Stimulated activated CD4-positive, alpha-beta T cell treated with anti-CD3 and anti-CD28 coated beads, Interleukin-15, amount 100 ng/mL, for 24 hours (primary cell): ENCODE results near the gene SPATA24.
"Not testable (repeated sequence)": the region's sequence is repeated elsewhere in the genome, so short reads cannot be mapped to it uniquely, and the experiment has no call there.

ENCODE experiments used
- DNase-seq: peaks from one replicate; pipeline ENCODE4 v3.0.0-alpha.2; 2020

SPATA24 gene

DNA sequence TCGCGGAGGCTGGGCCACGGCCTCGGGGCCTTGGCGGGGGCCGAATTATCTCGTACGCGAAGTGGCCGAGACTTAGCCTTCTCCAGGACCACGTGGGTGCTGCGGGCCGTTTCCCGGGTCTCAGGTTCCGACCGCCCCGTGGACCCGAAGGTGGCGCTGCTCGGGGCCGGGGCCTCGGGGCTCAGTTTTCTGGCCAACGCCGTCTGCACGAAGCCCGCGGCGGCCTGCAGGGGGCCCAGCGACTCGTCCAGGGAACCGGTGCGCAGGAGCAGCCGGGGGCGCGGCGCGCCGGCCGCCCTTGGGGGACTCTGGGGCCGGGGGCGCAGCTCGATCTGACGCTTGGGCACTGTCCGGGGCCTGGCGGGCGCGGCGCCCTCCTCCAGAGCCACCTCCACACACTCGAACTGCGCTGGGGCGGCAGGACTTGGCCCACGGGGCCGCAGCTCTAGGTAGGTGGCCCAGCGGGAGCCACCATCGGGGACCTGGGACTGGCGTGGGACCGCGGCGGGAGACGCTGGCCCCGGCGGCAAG lies 9.7 kb downstream of the SPATA24 start:
- peak; percentile 37 for DNase-seq

DNA sequence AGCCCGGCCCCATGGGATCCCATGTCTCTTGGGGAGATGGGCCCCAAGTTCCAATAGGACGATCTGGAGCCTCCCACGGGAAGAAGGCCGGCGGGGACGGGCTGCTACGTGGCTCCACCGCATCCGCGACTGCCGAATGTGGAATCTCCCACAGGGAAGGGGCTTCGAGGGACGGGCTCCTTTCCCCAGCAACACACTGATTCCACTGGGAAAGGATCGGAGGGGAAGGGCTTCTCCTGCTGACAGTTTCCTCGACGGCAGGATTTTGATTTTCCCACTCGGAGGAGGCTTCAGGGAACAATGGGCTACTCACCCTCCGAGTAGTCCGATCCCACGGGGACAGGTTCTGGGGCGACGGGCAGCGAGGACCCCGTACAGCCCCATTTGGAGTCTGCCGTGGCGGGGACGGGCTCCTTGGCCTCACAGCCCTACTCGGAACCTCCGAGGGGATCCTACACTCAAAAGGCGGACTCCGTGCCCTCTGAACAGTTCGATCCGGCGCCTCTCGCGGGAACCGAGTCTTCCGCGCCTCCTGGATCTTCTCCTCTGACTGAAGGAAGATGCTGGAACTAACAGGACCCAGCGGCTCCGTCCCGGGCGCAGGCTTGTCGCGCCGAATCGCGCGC lies 10.3 kb downstream of the SPATA24 start:
- peak; percentile 29 for DNase-seq

- DNase-seq: peak; percentile 90
Measured at GRCh38 chr5:139392678-139393496, 11.0 kb downstream of the SPATA24 start.

GRCh38 chr5:139392324-139392677 lies 11.6 kb downstream of the SPATA24 start:
- no peak for DNase-seq

DNA sequence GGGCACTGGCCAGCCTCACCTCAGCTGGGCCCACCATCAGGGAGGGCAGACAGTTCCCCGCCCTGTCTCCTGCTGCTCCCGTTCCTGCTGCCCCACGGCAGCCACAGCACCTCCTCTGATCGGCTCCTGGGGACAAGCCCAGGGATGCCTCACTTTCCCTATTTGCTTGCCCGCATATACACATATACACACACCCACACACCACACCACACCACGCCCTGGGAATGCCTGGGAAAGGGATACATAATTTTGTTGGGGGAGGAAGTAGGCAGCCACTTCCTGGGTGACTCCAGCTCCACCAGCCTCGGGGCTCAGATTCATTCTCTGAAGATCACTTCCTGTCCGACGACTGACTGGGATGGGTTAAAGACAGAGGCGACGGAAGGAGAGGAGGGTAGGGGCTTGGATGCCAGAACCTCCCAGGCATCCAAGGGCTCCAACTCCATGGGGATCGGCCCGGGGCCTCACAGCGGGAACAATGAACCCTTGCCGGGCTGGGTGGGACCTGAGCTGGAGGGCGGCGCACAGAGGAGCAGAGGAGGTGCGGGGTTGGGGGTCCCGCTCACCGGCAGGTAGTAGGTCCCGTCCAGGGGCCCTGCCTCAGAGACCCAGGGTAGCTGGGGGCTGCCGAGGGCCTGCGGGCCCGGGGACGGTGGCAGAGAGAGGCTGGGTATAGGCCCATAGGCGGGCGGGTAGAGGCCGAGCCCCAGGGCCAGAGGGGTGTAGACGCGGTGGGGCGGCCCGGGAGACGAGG lies 12.1 kb downstream of the SPATA24 start:
- peak; percentile 35 for DNase-seq

- DNase-seq: no peak
Measured at GRCh38 chr5:139390639-139391569, 13.0 kb downstream of the SPATA24 start.

- DNase-seq: peak; percentile 68
Measured at GRCh38 chr5:139389701-139390638, 13.9 kb downstream of the SPATA24 start, which contains the start of gene MZB1. Gene MZB1 (minus strand): TSS chr5:139389913. CDS start chr5:139389856, 57 bp downstream.

DNA sequence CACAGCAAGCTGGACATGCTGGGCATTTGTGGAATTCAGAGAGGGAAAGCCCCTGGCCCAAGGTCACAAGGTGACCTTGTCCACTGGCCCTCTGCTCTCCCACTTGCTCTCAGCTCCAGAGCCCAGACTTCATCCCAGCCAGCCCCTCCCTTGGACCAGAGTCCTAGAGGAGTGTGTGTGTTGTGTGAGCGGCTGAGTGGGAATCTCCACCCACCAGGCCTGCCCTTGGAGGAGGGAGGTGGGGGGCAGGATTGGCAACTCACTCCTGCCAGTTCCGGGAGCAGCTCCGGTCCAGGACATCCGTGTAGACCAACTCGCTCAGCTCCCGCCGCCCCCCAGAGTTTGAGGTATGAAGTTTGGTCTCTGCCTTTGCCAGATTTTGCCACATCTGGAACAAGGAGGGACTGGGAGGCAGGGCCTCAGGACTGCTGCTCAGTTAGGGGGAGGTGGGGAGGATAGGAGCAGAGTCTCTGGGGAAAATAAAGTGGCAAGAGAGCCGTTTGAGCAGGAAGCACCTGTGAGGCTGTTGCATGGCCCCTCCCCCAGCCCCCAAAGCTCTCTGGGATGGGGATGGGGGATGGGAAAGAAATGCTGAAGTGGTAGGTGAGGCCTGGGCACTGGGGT lies 15.6 kb downstream of the SPATA24 start:
- DNase-seq: no peak

GRCh38 chr5:139387611-139388197 lies 16.2 kb downstream of the SPATA24 start:
- DNase-seq: no peak

DNA sequence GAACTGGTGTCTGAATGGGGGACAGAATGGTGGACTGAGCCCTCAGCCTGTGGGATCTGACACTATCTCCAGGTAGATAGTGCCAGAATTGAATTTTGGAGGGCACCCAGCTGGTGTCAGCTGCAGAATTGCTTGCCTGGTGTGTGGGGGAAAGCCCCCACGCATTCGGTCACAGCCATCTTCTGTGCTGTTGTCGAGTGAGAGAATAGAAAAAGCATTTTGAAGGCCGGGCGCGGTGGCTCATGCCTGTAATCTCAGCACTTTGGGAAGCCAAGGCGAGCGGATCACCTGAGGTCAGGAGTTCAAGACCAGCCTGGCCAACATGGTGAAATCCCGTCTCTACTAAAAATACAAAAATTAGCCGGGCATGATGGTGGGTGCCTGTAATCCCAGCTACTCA lies 16.9 kb downstream of the SPATA24 start:
- not testable (repeated sequence) for DNase-seq

- no peak for DNase-seq
Measured at GRCh38 chr5:139386050-139386438, 17.8 kb downstream of the SPATA24 start.

DNA sequence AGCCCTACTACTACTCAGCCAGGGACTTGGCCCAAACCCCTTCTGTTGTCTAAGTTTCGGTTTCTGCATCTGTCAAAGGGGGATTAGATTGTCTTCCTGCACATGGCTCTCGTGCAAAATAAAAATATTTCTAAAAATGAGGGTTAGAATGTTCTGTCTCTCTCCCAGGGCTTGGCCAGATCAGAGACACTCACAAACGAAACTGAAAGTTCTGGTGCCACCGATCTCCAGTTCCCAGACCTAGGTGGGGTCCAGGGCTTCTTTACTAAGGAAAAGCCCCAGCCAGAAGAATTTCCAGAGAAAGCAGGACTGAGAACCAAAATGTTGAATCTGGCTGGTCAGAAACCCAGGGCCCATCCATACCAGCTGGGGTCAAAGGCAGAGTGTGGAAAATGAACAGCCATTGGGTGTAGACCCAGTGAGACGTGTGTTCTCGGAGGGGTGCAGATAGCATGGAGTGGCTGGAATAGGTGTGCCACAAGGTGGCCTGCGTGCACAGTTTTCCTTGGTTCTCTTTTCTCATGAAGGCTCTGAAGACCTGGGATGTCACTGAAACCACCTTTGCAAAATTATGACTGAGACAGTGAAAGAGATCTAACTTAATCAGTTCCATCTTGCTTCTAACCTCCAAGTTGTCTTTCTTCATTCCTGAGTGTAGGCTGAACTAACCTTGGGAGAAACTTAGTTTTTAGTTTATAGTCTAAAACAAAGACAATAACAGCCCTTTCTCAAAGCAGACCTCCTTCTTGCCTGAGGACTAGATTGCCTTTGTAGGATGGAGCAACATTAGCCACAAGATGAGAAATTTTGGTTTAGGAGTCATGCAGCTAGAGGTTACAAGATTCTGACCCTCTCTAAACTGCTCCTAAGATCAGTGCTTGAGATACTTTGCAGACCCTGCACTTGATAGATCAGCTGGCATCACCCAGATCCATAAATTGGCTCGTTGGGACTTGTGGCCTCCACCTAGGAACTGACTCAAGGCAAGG lies 18.5 kb downstream of the SPATA24 start:
- peak; percentile 40 for DNase-seq

- no peak for DNase-seq
Measured at GRCh38 chr5:139384591-139385051, 19.3 kb downstream of the SPATA24 start.

- no peak for DNase-seq
Measured at GRCh38 chr5:139383993-139384590, 19.8 kb downstream of the SPATA24 start.

- no peak for DNase-seq
Measured at GRCh38 chr5:139383275-139383992, 20.5 kb downstream of the SPATA24 start, which contains the start of gene SLC23A1. Gene SLC23A1 (minus strand): TSS chr5:139383297. CDS start chr5:139383253, 44 bp downstream.

DNA sequence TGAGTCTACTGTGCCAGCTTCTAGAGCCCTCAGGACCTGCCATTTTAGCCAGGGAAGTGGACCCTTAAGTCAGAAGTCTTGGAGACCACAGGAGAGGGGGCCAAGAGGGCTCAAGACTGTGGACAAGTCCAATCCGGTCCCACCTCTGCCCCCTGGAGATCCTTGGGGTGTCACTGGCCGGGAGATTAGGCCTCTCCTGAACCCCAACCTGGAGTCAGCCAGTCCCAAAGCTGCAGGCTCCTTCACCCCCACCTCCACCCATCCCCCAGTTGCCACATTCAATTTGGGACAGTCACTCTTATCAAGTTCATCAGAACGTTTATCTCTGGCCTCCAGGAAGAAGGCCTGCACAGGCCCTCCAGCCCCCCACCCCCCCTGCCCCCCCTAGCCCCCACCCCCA lies 21.1 kb downstream of the SPATA24 start:
- no peak for DNase-seq
